Osteocyte (in vitro differentiated cells): ENCODE measurements around the gene OR5A1. TPM values are rescaled to one million over a fixed set of nuclear protein-coding genes. Genes with fewer than 3 reads are reported as not detected.

Experiments
- DNase-seq: peaks from one replicate; pipeline ENCODE4 v3.0.0; 2021; ENCODE audit warnings: mixed read lengths; ENCODE audit not compliant: unreplicated experiment; ENCODE audit errors: extremely low spot score
- H3K27ac Mint-ChIP-seq: one replicate; pipeline ENCODE4 v1.8.0; 2021; ENCODE audit warnings: mild to moderate bottlenecking, mixed read lengths; ENCODE audit not compliant: unreplicated experiment
- H3K27me3 Mint-ChIP-seq: one replicate; pipeline ENCODE4 v1.8.0; 2021; ENCODE audit warnings: mixed read lengths; ENCODE audit not compliant: unreplicated experiment
- H3K36me3 Mint-ChIP-seq: one replicate; pipeline ENCODE4 v1.8.0; 2021; ENCODE audit warnings: mixed read lengths; ENCODE audit not compliant: unreplicated experiment
- H3K4me1 Mint-ChIP-seq: one replicate; pipeline ENCODE4 v1.8.0; 2021; ENCODE audit warnings: mixed read lengths; ENCODE audit not compliant: unreplicated experiment
- H3K4me3 Mint-ChIP-seq: one replicate; pipeline ENCODE4 v1.8.0; 2021; ENCODE audit warnings: mild to moderate bottlenecking, moderate library complexity, mixed read lengths; ENCODE audit not compliant: unreplicated experiment
- H3K9me3 Mint-ChIP-seq: one replicate; pipeline ENCODE4 v1.8.0; 2021; ENCODE audit warnings: mixed read lengths; ENCODE audit not compliant: unreplicated experiment
- CTCF ChIP-seq: fragments of 200-600 bp; sonication (generic); IDR thresholded peaks from 2 replicates; pipeline ENCODE4 v1.5.0; 2021; ENCODE audit warnings: antibody characterized with exemption, mild to moderate bottlenecking, moderate library complexity
- total RNA-seq: library from RNA; stranded (reverse); gene quantifications from 2 replicates; pipeline ENCODE4 v1.2.1, GENCODE V29; 2021

OR5A1 gene
- total RNA-seq, 1 donor from 2014 or later: not detected

- Mint-ChIP-seq H3K4me1 (no peaks in the 10 kb centered on the region), H3K4me3 (no peak within 1 kb of the TSS), H3K27me3 (no peaks in the 10 kb centered on the region), H3K36me3 (no peaks in the 10 kb centered on the region), H3K27ac (no peak within 1 kb of the TSS), H3K9me3 (no peaks in the 10 kb centered on the region)
- no peak for TF ChIP-seq CTCF
- DNase-seq: no peak
Observed at GRCh38 chr11:59473015-59473414, 36.7 kb downstream of the OR5A1 start, which contains the start of gene OR4D10. OR4D10 (plus strand) TSS chr11:59473315; CDS start chr11:59477430, 4,115 bp downstream.

- DNase-seq: no peak
- Mint-ChIP-seq H3K9me3 (no peaks in the 10 kb centered on the region), H3K27ac (no peak overlapping the region), H3K36me3 (no peaks in the 10 kb centered on the region), H3K27me3 (peaks cover 6% of the 10 kb centered on the region), H3K4me1 (no peaks in the 10 kb centered on the region), H3K4me3 (no peak overlapping the region)
- no peak for TF ChIP-seq CTCF
Observed at GRCh38 chr11:59475176-59475575, 38.9 kb downstream of the OR5A1 start.

DNA sequence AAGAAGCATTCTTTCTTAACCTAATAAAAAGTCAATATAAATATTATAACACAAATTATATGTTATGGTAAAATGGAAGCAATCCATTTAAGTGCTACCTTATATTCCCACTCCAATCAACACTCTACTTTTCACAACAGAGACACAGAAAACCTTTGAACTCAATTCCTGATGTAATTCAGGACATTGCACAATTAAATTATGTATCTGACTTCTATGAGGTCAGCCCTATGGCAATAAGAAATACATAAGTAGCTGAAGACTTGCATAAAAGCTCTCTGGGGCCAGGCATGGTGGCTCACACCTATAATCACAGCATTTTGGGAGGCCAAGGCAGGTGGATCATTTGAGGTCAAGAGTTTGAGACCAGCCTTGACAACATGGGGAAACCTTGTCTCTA, 43.6 kb downstream of the OR5A1 start:
- Mint-ChIP-seq H3K9me3 (no peaks in the 10 kb centered on the region), H3K27me3 (peaks cover 8% of the 10 kb centered on the region), H3K27ac (no peak overlapping the region), H3K4me1 (no peaks in the 10 kb centered on the region), H3K36me3 (no peaks in the 10 kb centered on the region), H3K4me3 (no peak overlapping the region)
- no peak for TF ChIP-seq CTCF
- no peak for DNase-seq

DNA sequence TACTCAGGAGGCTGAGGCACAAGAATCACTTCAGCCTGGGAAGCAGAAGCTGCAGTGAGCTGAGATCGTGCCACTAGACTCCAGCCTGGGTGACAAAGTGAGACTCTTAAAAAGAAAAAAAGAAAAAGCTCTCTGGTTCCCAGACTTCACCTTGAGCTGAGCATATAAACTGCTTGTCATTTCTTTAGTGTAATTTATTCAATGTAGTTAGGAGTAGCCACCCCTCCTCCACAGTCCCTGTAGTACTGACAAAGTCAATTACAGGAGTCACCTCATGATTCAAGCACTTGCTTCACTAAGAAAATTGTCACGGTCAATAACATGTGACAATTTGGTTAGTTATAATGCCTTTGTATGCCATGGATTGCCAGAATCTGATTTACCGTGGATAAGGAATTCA, 44.1 kb downstream of the OR5A1 start:
- Mint-ChIP-seq H3K9me3 (no peaks in the 10 kb centered on the region), H3K4me1 (no peaks in the 10 kb centered on the region), H3K27ac (no peak overlapping the region), H3K36me3 (no peaks in the 10 kb centered on the region), H3K4me3 (no peak overlapping the region), H3K27me3 (peaks cover 8% of the 10 kb centered on the region)
- DNase-seq: no peak
- TF ChIP-seq CTCF: no peak

Other genes with a start within 250 kb of the OR5A1 start
- gene MPEG1, start 223.5 kb upstream of the OR5A1 start, total RNA-seq: not detected in 2 replicates
- not detected in 2 replicates for gene OR5AN1, start 77.6 kb upstream of the OR5A1 start, total RNA-seq
- not detected in 2 replicates for gene OR5A2, start 10.1 kb upstream of the OR5A1 start, total RNA-seq
- gene OR4D6, start 20.5 kb downstream of the OR5A1 start, total RNA-seq: not detected in 2 replicates
- gene OR4D10, start 36.8 kb downstream of the OR5A1 start, total RNA-seq: not detected in 2 replicates
- not detected in 2 replicates for gene OR4D11, start 67.1 kb downstream of the OR5A1 start, total RNA-seq
- not detected in 2 replicates for gene OR4D9, start 75.1 kb downstream of the OR5A1 start, total RNA-seq
- 45.7 and 46.0 TPM in 2 replicates for gene OSBP, start 179.3 kb downstream of the OR5A1 start, total RNA-seq
- gene PATL1, start 232.6 kb downstream of the OR5A1 start, total RNA-seq: 39.3 and 40.0 TPM in 2 replicates